ENCODE measurements around the gene FRMD4A.

DNA sequence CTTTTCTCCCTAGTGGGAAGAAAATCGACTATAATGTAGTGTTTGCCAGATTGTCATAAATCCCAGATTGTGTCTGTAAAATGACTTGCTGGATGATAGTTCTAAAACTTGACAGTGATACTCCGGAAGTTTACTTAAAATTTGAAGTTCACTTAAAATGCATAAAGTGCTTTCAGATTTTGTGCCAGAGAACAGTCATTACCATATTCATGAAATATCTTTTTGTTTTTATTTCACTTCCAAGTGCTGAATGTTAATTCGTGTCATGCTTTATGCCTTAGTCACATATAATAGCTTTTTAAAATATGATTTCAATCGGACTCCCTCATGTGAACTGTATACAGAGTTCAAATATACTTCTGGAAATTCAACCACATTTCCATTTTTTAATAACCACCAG lies 713.6 kb downstream of the FRMD4A start:
- TF ChIP-seq POLR2A (IDR thresholded peaks at IDR 0.05) = no peak
- TF ChIP-seq, protein P1, sequence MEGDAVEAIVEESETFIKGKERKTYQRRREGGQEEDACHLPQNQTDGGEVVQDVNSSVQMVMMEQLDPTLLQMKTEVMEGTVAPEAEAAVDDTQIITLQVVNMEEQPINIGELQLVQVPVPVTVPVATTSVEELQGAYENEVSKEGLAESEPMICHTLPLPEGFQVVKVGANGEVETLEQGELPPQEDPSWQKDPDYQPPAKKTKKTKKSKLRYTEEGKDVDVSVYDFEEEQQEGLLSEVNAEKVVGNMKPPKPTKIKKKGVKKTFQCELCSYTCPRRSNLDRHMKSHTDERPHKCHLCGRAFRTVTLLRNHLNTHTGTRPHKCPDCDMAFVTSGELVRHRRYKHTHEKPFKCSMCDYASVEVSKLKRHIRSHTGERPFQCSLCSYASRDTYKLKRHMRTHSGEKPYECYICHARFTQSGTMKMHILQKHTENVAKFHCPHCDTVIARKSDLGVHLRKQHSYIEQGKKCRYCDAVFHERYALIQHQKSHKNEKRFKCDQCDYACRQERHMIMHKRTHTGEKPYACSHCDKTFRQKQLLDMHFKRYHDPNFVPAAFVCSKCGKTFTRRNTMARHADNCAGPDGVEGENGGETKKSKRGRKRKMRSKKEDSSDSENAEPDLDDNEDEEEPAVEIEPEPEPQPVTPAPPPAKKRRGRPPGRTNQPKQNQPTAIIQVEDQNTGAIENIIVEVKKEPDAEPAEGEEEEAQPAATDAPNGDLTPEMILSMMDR (IDR thresholded peaks at IDR 0.05) = no peak
- no peak for TF ChIP-seq EP300 (IDR thresholded peaks at IDR 0.05)
- no peak for TF ChIP-seq POLR2AphosphoS5 (IDR thresholded peaks at IDR 0.05)
